Epithelial cell of prostate (primary cell): Measurements from ENCODE around the gene LUZP2.

ENCODE experiments used
- DNase-seq: peaks from one replicate; pipeline ENCODE4 v3.0.0-alpha.2; 2011; ENCODE audit warnings: low read depth, low spot score
- H3K27ac ChIP-seq: fragments of 450-650 bp; 2 replicates; pipeline ENCODE4 v1.5.1; 2017; ENCODE audit warnings: mild to moderate bottlenecking

Gene LUZP2

DNA sequence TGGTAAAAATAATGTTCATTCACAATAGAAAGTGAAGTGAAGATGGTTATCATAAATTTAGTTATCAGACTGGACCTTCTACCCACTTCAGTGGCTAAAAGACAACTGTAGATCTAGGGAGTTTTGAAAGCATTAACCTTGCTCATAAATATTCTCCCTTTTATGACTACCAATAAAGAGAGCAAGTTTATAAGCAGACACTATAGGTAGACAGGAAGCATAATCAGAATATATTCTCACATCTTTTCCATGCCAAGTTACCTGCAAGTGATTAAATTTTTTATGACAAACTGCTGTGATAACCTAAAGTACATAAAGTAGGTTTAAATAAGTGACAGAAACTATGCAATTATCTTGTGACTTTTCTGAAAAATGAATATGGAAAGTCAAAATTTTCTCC lies 62.5 kb downstream of the LUZP2 start:
- DNase-seq, result no peak
- no peak overlapping the region for H3K27ac ChIP-seq

- H3K27ac ChIP-seq, result no peak overlapping the region
- DNase-seq, result no peak
These were observed 63.5 kb downstream of the LUZP2 start for GRCh38 chr11:24560324-24560723.

DNA sequence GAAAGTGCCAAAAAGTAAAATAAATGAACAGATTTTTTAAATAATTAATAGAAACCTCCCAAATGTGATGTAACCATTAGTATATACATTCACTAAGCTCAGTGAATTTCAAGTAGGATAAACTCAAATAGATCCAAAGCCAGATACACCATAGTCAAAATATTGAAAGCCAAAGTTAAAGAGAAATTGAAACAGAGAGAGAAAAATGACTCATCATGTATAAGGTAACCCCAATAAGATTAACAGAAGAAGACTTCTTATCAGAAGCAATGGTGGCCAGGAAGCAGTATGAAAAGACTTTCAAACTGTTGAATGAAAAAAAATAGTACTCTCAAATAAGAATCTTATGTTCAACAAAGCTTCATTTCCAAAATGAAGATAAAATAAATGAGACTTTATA lies 70.5 kb downstream of the LUZP2 start:
- H3K27ac ChIP-seq, result no peak overlapping the region
- DNase-seq, result no peak

- no peak for DNase-seq
- no peak overlapping the region for H3K27ac ChIP-seq
These were observed 75.5 kb downstream of the LUZP2 start for GRCh38 chr11:24572376-24572775.

- no peak for DNase-seq
- H3K27ac ChIP-seq, result no peak overlapping the region
These were observed 77.6 kb downstream of the LUZP2 start for GRCh38 chr11:24574461-24574860.

DNA sequence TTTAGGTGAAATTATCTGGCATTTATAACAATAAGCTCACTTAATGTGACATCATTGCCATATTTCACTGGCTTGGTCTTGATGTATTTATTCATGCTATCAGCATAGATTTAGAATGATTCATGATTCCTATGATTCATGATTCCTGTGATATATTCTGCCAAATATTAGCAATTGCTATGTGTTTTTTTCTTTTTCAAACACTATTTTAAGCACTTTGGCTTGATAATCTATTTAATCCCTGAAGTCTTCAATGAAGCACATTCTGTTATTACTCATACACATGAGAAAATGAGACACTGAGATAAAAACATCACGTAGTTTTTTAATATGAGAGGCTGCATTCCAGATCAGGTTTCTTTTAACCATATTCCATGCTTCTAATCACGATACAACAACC lies 78.5 kb downstream of the LUZP2 start:
- H3K27ac ChIP-seq, result no peak overlapping the region
- DNase-seq, result no peak

DNA sequence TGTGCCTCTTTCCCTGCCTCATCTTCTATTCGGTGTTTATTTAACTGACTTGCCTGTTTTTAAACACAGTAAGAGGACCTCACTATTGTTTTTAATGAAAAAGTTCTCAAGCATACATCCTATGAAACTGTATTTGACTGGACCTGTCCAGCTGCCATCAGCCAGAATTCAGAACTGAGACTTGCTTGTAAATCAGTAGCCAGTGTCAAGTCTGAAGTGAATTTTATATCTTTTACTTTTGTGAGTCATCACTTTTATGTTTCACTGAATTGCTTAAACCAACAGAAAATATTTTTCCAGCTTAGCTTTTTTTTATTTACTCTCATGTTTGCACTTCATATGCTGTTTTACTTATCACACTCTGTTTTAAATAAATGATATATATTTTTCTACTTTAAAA lies 88.3 kb downstream of the LUZP2 start:
- no peak for DNase-seq

DNA sequence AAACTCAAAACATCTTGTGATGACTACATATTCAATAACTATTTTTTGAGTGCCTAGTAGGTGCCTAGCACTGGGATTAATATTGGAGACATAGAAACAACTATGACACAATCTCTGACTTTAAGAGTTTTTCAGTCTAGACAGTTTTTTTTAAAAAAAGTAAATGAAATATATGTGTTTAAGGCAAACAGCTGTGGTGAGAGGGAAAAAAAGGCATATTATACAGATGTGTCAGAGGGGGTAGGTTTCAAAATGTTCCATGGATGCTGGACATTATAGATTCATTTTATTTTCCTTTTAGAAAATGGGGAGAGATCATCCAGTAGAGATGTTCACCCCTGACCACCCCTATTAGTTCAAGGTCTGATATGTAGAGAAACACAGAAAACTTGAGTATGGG lies 90.8 kb downstream of the LUZP2 start:
- DNase-seq, result no peak

More for the DNA sequence above, 88.3 kb downstream of the LUZP2 start:
- no peak overlapping the region for H3K27ac ChIP-seq

GRCh38 chr11:24588081-24588480 lies 91.2 kb downstream of the LUZP2 start:
- no peak for DNase-seq
- no peak overlapping the region for H3K27ac ChIP-seq

More for the DNA sequence above, 90.8 kb downstream of the LUZP2 start:
- H3K27ac ChIP-seq, result no peak overlapping the region

GRCh38 chr11:24589064-24589463 lies 92.2 kb downstream of the LUZP2 start:
- no peak for DNase-seq
- H3K27ac ChIP-seq, result no peak overlapping the region

DNA sequence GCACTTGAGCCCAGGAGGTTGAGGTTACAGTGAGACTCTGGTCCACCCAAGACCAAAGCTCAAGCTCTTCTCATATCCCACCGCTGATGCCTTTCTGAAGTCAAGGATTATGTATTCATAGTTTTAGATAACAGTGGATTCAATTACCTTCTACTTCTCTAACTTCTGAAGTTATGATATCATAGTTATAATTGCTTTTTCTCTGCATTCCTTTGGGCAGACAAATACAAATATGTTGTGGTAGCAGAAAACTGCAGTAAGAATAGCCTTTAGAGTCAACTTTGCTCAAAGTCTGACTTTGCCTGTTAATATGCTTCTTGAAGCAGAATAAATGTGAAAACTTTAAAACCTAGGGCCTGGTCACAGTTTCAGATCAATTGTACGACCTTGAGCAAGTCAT lies 94.4 kb downstream of the LUZP2 start:
- DNase-seq, result no peak

GRCh38 chr11:24592360-24592759 lies 95.5 kb downstream of the LUZP2 start:
- no peak overlapping the region for H3K27ac ChIP-seq
- DNase-seq, result no peak

More for the DNA sequence above, 94.4 kb downstream of the LUZP2 start:
- no peak overlapping the region for H3K27ac ChIP-seq

GRCh38 chr11:24593332-24593731 lies 96.5 kb downstream of the LUZP2 start:
- H3K27ac ChIP-seq, result no peak overlapping the region
- DNase-seq, result no peak

GRCh38 chr11:24594401-24594800 lies 97.5 kb downstream of the LUZP2 start:
- DNase-seq, result no peak

DNA sequence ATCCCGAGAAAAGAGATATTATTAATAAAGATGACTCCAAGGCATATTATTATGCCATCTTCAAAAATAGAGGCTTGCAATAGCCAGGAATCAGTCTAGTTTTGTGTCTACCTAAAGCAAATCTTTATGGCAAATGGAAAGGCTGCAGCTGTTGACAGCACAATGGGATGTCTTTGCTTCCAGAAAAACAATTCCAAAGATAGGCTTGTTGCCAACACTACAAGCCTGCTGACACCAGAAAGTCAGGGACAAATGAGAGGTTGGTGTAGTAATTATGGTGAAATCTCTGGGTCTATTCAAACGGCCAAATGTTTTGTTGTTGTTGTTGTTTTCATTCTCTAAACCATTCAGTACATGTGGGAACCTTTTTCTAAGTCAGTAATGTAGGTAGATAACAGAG lies 101.8 kb downstream of the LUZP2 start:
- no peak for DNase-seq
- no peak overlapping the region for H3K27ac ChIP-seq

More at GRCh38 chr11:24594401-24594800, 97.5 kb downstream of the LUZP2 start:
- H3K27ac ChIP-seq, result no peak overlapping the region

GRCh38 chr11:24609192-24610119 lies 112.6 kb downstream of the LUZP2 start:
- DNase-seq, result no peak
- H3K27ac ChIP-seq, result no peak overlapping the region

DNA sequence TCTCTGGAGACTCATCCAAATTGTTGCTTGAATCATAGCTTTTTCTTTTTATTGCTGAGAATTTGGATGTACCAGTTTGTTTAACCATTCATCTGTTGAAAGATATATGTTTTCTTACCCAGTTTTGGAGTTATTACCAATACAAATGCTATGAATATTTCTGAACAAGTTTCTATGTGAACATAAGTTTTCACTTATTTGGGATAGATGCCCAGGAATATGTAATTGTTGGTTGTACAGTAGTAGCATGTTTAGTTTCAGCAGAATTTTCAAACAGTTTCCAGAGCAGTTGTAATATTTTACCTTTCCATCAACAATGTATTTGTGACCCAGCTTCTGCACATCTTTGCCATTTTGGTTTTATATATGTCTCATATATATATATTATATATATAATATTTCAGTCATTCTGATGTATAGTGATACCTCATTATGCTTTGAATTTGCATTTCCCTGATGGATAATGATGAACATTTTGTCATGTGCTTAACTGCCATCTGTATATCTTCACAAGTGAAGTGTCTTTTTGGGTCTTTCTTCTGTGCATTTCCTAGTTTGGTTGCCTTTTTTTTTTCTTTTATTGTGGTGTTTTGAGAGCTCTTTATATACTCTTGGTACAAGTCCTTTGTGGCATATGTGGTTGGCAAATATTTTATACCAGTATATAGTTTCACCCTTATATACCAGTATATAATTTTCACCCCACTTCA lies 118.8 kb downstream of the LUZP2 start:
- DNase-seq, result no peak
- H3K27ac ChIP-seq, result no peak overlapping the region

- DNase-seq, result no peak
- H3K27ac ChIP-seq, result no peak overlapping the region
These were observed 121.0 kb downstream of the LUZP2 start for GRCh38 chr11:24617856-24618255.

GRCh38 chr11:24619900-24620299 lies 123.0 kb downstream of the LUZP2 start:
- no peak overlapping the region for H3K27ac ChIP-seq
- no peak for DNase-seq

GRCh38 chr11:24622262-24622661 lies 125.4 kb downstream of the LUZP2 start:
- H3K27ac ChIP-seq, result no peak overlapping the region
- DNase-seq, result no peak

DNA sequence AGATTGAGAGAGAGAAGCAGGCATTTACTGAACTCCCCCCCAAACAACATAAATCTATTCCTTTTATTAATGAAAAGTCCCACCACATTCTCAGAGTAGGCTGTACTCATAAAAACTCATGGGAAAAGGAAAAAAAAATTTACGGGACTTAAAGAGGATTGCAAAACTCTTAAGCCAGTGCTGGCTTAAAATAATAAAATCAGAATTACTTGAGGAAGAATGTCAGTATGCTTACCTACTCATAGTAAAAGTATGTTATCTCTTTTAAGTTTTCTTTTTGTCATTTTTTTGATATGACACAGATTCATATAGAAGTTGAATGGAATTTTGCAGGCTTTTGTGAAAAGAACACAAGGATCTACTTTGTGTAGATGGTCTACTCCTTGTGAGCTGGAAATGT lies 126.3 kb downstream of the LUZP2 start:
- H3K27ac ChIP-seq, result no peak overlapping the region
- no peak for DNase-seq
